GM23338 (cell line): ENCODE data around the gene CFP.

Experiments
- CREB1 ChIP-seq: fragments of 250-450 bp; sonication (Bioruptor Pico); IDR thresholded peaks from 2 replicates; pipeline ENCODE4 v1.5.0; 2020; ENCODE audit warnings: low read depth, mild to moderate bottlenecking, moderate library complexity
- CTCF ChIP-seq, 2 experiments: fragments of 200-600 bp in 1 of 2; sonication (generic) in 1 of 2; conservative IDR thresholded peaks; 2 replicates each; pipeline versions ENCODE4 v1.5.1 to v1.6.1; 2016 to 2017; ENCODE audit warnings: antibody characterized with exemption in 2 of 2, low read depth in 2 of 2, mild to moderate bottlenecking in 2 of 2, moderate library complexity in 1 of 2
- ETS1 ChIP-seq: IDR thresholded peaks from 2 replicates; pipeline ENCODE4 v1.6.1; 2016; ENCODE audit warnings: antibody characterized with exemption
- EZH2 ChIP-seq: fragments of 200-600 bp; sonication (generic); IDR thresholded peaks from one replicate; pipeline ENCODE4 v1.8.0; 2017; ENCODE audit warnings: antibody characterized with exemption, mild to moderate bottlenecking, low read depth; ENCODE audit not compliant: unreplicated experiment
- EZH2phosphoT487 ChIP-seq: fragments of 200-600 bp; sonication (generic); IDR thresholded peaks from one replicate; pipeline ENCODE4 v1.8.1; 2018; ENCODE audit warnings: antibody characterized with exemption; ENCODE audit not compliant: unreplicated experiment
- JUNB ChIP-seq: IDR thresholded peaks from one replicate; pipeline ENCODE4 v1.6.1; 2016; ENCODE audit warnings: antibody characterized with exemption; ENCODE audit not compliant: unreplicated experiment
- POLR2AphosphoS5 ChIP-seq: IDR thresholded peaks from 2 replicates; pipeline ENCODE4 v1.6.1; 2016; ENCODE audit warnings: antibody characterized with exemption, low read depth
- REST ChIP-seq: IDR thresholded peaks from one replicate; pipeline ENCODE4 v1.6.1; 2018; ENCODE audit warnings: antibody characterized with exemption; ENCODE audit not compliant: unreplicated experiment
- STAT1 ChIP-seq: IDR thresholded peaks from one replicate; pipeline ENCODE4 v1.6.1; 2016; ENCODE audit warnings: antibody characterized with exemption; ENCODE audit not compliant: unreplicated experiment
- ZNF331 ChIP-seq: fragments of 250-450 bp; sonication (Bioruptor Pico); IDR thresholded peaks from 2 replicates; pipeline ENCODE4 v1.5.0; 2020; ENCODE audit warnings: low read depth, mild to moderate bottlenecking, moderate library complexity

- TF ChIP-seq CTCF (conservative IDR thresholded peaks at IDR 0.05; ENCODE audit: low read depth in 2 of 2) (no peak), EZH2 (no peak), REST (no peak), ETS1 (no peak), POLR2AphosphoS5 (no peak), CREB1 (CRISPR knock-in tag) (no peak), EZH2phosphoT487 (no peak), STAT1 (no peak), JUNB (no peak), ZNF331 (CRISPR knock-in tag) (no peak)
Observed at GRCh38 chrX:47649781-47650163, 20.0 kb upstream of the CFP start.
